Upper lobe of left lung (tissue), 6 donors: ENCODE data around the gene TMEM108. TPM values are rescaled to one million over a fixed set of nuclear protein-coding genes. Genes with fewer than 3 reads are reported as not detected.

Source experiments
- ATAC-seq, 2 donors: fragments of 200-7000 bp; cut with Tn5 transposase; one replicate each; pipeline ENCODE4 v1.9.1; 2022; ENCODE audit warnings: mild to moderate bottlenecking in 2 of 2, moderate library complexity in 2 of 2; ENCODE audit not compliant: low FRiP score in 2 of 2
- DNase-seq, 2 donors: peaks; one replicate each; pipeline ENCODE4 v3.0.0-alpha.2; 2019 to 2020
- H3K27ac ChIP-seq, 4 donors: fragments of 200-600 bp; sonication (generic); one replicate each; pipeline ENCODE4 v1.5.1; 2016 to 2019
- H3K27me3 ChIP-seq, 4 donors: fragments of 200-600 bp; sonication (generic); one replicate each; pipeline ENCODE4 v1.5.1; 2017 to 2019
- H3K36me3 ChIP-seq, 4 donors: fragments of 200-600 bp; sonication (generic); one replicate each; pipeline ENCODE4 v1.5.1; 2016 to 2019
- H3K4me1 ChIP-seq, 4 donors: fragments of 200-600 bp; sonication (generic); one replicate each; pipeline ENCODE4 v1.5.1; 2018 to 2019
- H3K4me3 ChIP-seq, 4 donors: fragments of 200-600 bp; sonication (generic); one replicate each; pipeline ENCODE4 v1.5.1; 2017 to 2019; ENCODE audit warnings: mild to moderate bottlenecking in 2 of 4, moderate library complexity in 1 of 4
- H3K9me3 ChIP-seq, 4 donors: fragments of 200-600 bp; sonication (generic); one replicate each; pipeline ENCODE4 v1.5.1; 2018 to 2019
- EP300 ChIP-seq, 4 donors: sonication (generic); formaldehyde crosslinking; IDR thresholded peaks; one replicate each; pipeline ENCODE4 v1.5.1; 2017; ENCODE audit warnings: antibody characterized with exemption in 4 of 4, control low read depth in 2 of 4
- POLR2A ChIP-seq, 4 donors: fragments of 450-650 bp; IDR thresholded peaks; one replicate each; pipeline ENCODE4 v1.5.1; 2016 to 2017; ENCODE audit warnings: antibody characterized with exemption in 4 of 4, mild to moderate bottlenecking in 2 of 4
- POLR2AphosphoS5 ChIP-seq, 2 donors: sonication (generic); formaldehyde crosslinking; IDR thresholded peaks; one replicate each; pipeline ENCODE4 v1.5.1; 2017; ENCODE audit warnings: antibody characterized with exemption in 2 of 2
- WGBS, 2 donors: methylation state at CpG; one replicate each; pipeline ENCODE4 v1.1.5; 2017 to 2018; 5-methylcytosine and 5-hydroxymethylcytosine counted together
- total RNA-seq, 6 donors: library from RNA; depleted of rRNA in 4 of 6; stranded (reverse); fragments of >200 nt in 4 of 6; gene quantifications; one replicate each; pipeline versions ENCODE4 v1.1.0 to v1.2.1, GENCODE V29; 2016 to 2021
- TF ChIP-seq, protein P1 (sequence below), 6 experiments: fragments of 450-650 bp in 4 of 6; fragments of 200-600 bp in 2 of 6; sonication (generic) in 2 of 6; IDR thresholded peaks; one replicate each; pipeline ENCODE4 v1.5.1; 2016 to 2019; ENCODE audit warnings: antibody characterized with exemption in 6 of 6
- donor health status: DM: no; HTN: no; CAD: no; lungs with moderate emphysema.
- donor health status: DM: no; HTN: yes; CAD: no; lungs with severe emphysema.

TMEM108 gene
- total RNA-seq, 6 donors from 2014 or later, result 3.1 to 13.0 (median 7.9) TPM

DNA sequence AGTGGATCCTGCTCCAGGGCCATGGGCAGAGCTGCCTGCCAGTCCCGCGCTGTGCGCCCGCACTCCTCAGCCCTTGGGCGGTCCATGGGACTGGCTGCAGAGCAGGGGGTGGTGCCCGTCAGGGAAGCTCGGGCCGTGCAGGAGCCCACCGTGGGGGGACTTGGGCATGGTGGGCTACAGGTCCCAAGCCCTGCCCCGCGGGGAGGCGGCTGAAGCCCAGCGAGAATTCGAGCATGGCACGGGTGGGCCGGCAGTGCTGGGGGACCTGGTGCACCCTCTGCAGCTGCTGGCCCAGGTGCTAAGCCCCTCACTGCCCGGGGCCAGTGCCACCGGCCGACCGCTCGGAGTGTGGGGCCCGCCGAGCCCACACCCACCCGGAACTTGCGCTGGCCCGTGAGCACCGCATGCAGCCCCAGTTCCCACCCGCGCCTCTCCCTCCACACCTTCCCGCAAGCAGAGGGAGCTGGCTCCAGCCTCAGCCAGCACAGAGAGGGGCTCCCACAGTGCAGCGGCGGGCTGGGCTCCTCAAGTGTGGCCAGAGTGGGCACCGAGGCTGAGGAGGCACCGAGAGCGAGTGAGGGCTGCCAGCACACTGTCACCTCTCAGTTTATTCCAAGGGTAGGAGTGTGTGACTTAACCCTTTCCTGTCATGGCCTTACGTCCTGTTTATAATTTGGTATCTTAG, 129.3 kb downstream of the TMEM108 start:
- TF ChIP-seq, protein P1, sequence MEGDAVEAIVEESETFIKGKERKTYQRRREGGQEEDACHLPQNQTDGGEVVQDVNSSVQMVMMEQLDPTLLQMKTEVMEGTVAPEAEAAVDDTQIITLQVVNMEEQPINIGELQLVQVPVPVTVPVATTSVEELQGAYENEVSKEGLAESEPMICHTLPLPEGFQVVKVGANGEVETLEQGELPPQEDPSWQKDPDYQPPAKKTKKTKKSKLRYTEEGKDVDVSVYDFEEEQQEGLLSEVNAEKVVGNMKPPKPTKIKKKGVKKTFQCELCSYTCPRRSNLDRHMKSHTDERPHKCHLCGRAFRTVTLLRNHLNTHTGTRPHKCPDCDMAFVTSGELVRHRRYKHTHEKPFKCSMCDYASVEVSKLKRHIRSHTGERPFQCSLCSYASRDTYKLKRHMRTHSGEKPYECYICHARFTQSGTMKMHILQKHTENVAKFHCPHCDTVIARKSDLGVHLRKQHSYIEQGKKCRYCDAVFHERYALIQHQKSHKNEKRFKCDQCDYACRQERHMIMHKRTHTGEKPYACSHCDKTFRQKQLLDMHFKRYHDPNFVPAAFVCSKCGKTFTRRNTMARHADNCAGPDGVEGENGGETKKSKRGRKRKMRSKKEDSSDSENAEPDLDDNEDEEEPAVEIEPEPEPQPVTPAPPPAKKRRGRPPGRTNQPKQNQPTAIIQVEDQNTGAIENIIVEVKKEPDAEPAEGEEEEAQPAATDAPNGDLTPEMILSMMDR (IDR thresholded peaks at IDR 0.05), result no peak
- TF ChIP-seq EP300 (IDR thresholded peaks at IDR 0.05) (no peak), POLR2AphosphoS5 (IDR thresholded peaks at IDR 0.05) (no peak), POLR2A (IDR thresholded peaks at IDR 0.05) (no peak)
- ATAC-seq (no peak), DNase-seq (peak in 1 of 2 donors; percentile 77)
- Histone ChIP-seq H3K36me3 (no peaks in the 10 kb centered on the region), H3K4me1 (peaks cover 0 to 5% (median 2%) of the 10 kb centered on the region in 4 donors), H3K4me3 (no peak overlapping the region), H3K27me3 (no peaks in the 10 kb centered on the region), H3K27ac (no peak overlapping the region), H3K9me3 (no peaks in the 10 kb centered on the region)
- 91 to 95% methylated on average over 18 to 36 of the region's 36 CpGs for WGBS, 2 donors

- no peaks in the 10 kb centered on the region for H3K36me3 ChIP-seq
- no peak overlapping the region for H3K27ac ChIP-seq
- no peak overlapping the region for H3K4me3 ChIP-seq
- no peaks in the 10 kb centered on the region for H3K4me1 ChIP-seq
- ATAC-seq (no peak), DNase-seq (no peak)
- WGBS, 2 donors, result 96 to 100% methylated on average over 1 of the region's 1 CpG
- H3K9me3 ChIP-seq, result no peaks in the 10 kb centered on the region
- no peaks in the 10 kb centered on the region for H3K27me3 ChIP-seq
- TF ChIP-seq POLR2A (IDR thresholded peaks at IDR 0.05) (no peak), EP300 (IDR thresholded peaks at IDR 0.05) (no peak), POLR2AphosphoS5 (IDR thresholded peaks at IDR 0.05) (no peak)
- TF ChIP-seq, protein P1 (IDR thresholded peaks at IDR 0.05), result no peak
Observed at GRCh38 chr3:133168025-133168401, 129.8 kb downstream of the TMEM108 start.

GRCh38 chr3:133169331-133170068, 131.3 kb downstream of the TMEM108 start:
- no peaks in the 10 kb centered on the region for H3K36me3 ChIP-seq
- no peak for DNase-seq
- H3K4me1 ChIP-seq, result no peaks in the 10 kb centered on the region
- TF ChIP-seq EP300 (IDR thresholded peaks at IDR 0.05) (no peak), POLR2AphosphoS5 (IDR thresholded peaks at IDR 0.05) (no peak), POLR2A (IDR thresholded peaks at IDR 0.05) (no peak)
- TF ChIP-seq, protein P1 (IDR thresholded peaks at IDR 0.05), result no peak
- ATAC-seq, result no peak
- H3K27me3 ChIP-seq, result no peaks in the 10 kb centered on the region
- no peaks in the 10 kb centered on the region for H3K9me3 ChIP-seq
- WGBS, 2 donors, result 75 to 84% methylated on average over 6 of the region's 6 CpGs
- no peak overlapping the region for H3K27ac ChIP-seq
- H3K4me3 ChIP-seq, result no peak overlapping the region

- H3K36me3 ChIP-seq, result no peaks in the 10 kb centered on the region
- H3K9me3 ChIP-seq, result no peaks in the 10 kb centered on the region
- 79 to 80% methylated on average over 2 of the region's 2 CpGs for WGBS, 2 donors
- no peak overlapping the region for H3K27ac ChIP-seq
- H3K4me3 ChIP-seq, result no peak overlapping the region
- H3K27me3 ChIP-seq, result no peaks in the 10 kb centered on the region
- H3K4me1 ChIP-seq, result no peaks in the 10 kb centered on the region
- DNase-seq, result no peak
- TF ChIP-seq, protein P1 (IDR thresholded peaks at IDR 0.05), result no peak
- no peak for TF ChIP-seq POLR2AphosphoS5 (IDR thresholded peaks at IDR 0.05)
- TF ChIP-seq EP300 (IDR thresholded peaks at IDR 0.05), result no peak
- TF ChIP-seq POLR2A (IDR thresholded peaks at IDR 0.05), result no peak
- no peak for ATAC-seq
Observed at GRCh38 chr3:133171831-133172230, 133.6 kb downstream of the TMEM108 start.
